Endothelial cell of umbilical vein (primary cell): Measurements from ENCODE around the gene MTG2. TPM values are rescaled to one million over a fixed set of nuclear protein-coding genes. Genes with fewer than 3 reads are reported as not detected.

Experiments
- BruUV-seq: library from RNA; stranded (reverse); fragments of 400-500 nt; replicated peaks from 2 replicates; lab custom pipeline; 2021; lab: Mats Ljungman, UMichigan
- CTCF ChIA-PET: fragments of 300-600, 350-600 bp; sonication (Branson Sonifier 250); formaldehyde crosslinking; loops from one replicate; lab custom pipeline; 2021; ENCODE audit warnings: antibody characterized with exemption, inconsistent platforms; lab: Charles Lee
- POLR2A ChIA-PET: fragments of 300-600, 350-600 bp; sonication (Branson Sonifier 250); formaldehyde crosslinking; loops from one replicate; lab custom pipeline; 2021; ENCODE audit warnings: antibody characterized with exemption, inconsistent platforms; lab: Charles Lee
- DNase-seq: peaks from one replicate; pipeline ENCODE4 v3.0.0-alpha.2; 2011; ENCODE audit warnings: low read depth, low spot score
- FAIRE-seq: peaks from 2 replicates; lab custom pipeline; 2011; peaks lifted over from hg19 to GRCh38; lab: Jason Lieb, UNC
- H2AFZ ChIP-seq: 2 replicates; pipeline ENCODE4 v1.6.0; 2012; ENCODE audit warnings: low read depth, low read length, control low read depth, inconsistent platforms
- H3K27ac ChIP-seq: 2 replicates; pipeline ENCODE4 v1.5.1; 2011; ENCODE audit warnings: low read depth, mild to moderate bottlenecking, control low read depth, low read length, moderate library complexity; ENCODE audit not compliant: insufficient read depth
- H3K27me3 ChIP-seq, 2 experiments: 2 replicates each; pipeline versions ENCODE4 v1.6.0 to v1.6.1; 2011; ENCODE audit warnings: low read length in 2 of 2, mixed read lengths in 1 of 2; ENCODE audit not compliant: control insufficient read depth in 2 of 2, insufficient read depth in 2 of 2
- H3K36me3 ChIP-seq, 2 experiments: 2 replicates in 1 of 2; 3 replicates in 1 of 2; pipeline ENCODE4 v1.5.1; 2011; ENCODE audit warnings: low read length in 2 of 2, mild to moderate bottlenecking in 1 of 2, moderate library complexity in 1 of 2; ENCODE audit not compliant: control insufficient read depth in 2 of 2, insufficient read depth in 2 of 2; ENCODE audit errors: extremely low read depth in 1 of 2
- H3K4me1 ChIP-seq: 3 replicates; pipeline ENCODE4 v1.5.1; 2011; ENCODE audit warnings: mild to moderate bottlenecking, low read length; ENCODE audit not compliant: control insufficient read depth, insufficient read depth; ENCODE audit errors: extremely low read depth
- H3K4me2 ChIP-seq: 2 replicates; pipeline ENCODE4 v1.6.1; 2011; ENCODE audit warnings: low read length, control low read depth, mixed read lengths; ENCODE audit not compliant: insufficient read depth
- H3K4me3 ChIP-seq, 3 experiments: fragments of 200-600 bp in 1 of 3; sonication (generic), shearing (Covaris generic) in 1 of 3; replicated peaks in 1 of 3; 2 replicates each; pipeline ENCODE4 v1.5.1; 2011 to 2016; ENCODE audit warnings: control low read depth in 3 of 3, low read length in 3 of 3, mild to moderate bottlenecking in 2 of 3, inconsistent platforms in 1 of 3, low read depth in 1 of 3, moderate library complexity in 1 of 3; ENCODE audit not compliant: insufficient read depth in 1 of 3
- H3K79me2 ChIP-seq: 2 replicates; pipeline ENCODE4 v1.6.0; 2012; ENCODE audit warnings: low read length, inconsistent platforms; ENCODE audit not compliant: control insufficient read depth, insufficient read depth
- H3K9ac ChIP-seq: replicated peaks from 2 replicates; pipeline ENCODE3; 2011; ENCODE audit warnings: low read length, control low read depth; ENCODE audit not compliant: insufficient read depth; ENCODE audit errors: extremely low read depth
- H3K9me1 ChIP-seq: replicated peaks from 3 replicates; pipeline ENCODE4 v1.6.0; 2011; ENCODE audit warnings: mild to moderate bottlenecking, low read length; ENCODE audit not compliant: control insufficient read depth, insufficient read depth; ENCODE audit errors: extremely low read depth
- H3K9me3 ChIP-seq: replicated peaks from 2 replicates; pipeline ENCODE4 v1.5.1; 2012; ENCODE audit warnings: low read length, inconsistent platforms; ENCODE audit not compliant: control insufficient read depth, insufficient read depth
- H4K20me1 ChIP-seq: replicated peaks from 2 replicates; pipeline ENCODE3; 2011; ENCODE audit warnings: mild to moderate bottlenecking, low read length; ENCODE audit not compliant: control insufficient read depth, insufficient read depth; ENCODE audit errors: extremely low read depth
- CTCF ChIP-seq, 2 donors: IDR thresholded peaks; 1 replicate in 1 of 2; 2 replicates in 1 of 2; pipeline ENCODE4 v1.5.1; 2011; ENCODE audit warnings: low read length in 2 of 2, mild to moderate bottlenecking in 2 of 2, moderate library complexity in 2 of 2, control low read depth in 1 of 2, inconsistent platforms in 1 of 2, low read depth in 1 of 2; ENCODE audit not compliant: insufficient read depth in 1 of 2; ENCODE audit errors: extremely low read depth in 1 of 2
- EZH2 ChIP-seq: IDR thresholded peaks from 2 replicates; pipeline ENCODE4 v1.6.1; 2012; ENCODE audit warnings: borderline replicate concordance, low read depth, mild to moderate bottlenecking, moderate library complexity, low read length, inconsistent platforms; ENCODE audit not compliant: severe bottlenecking
- FOS ChIP-seq: IDR thresholded peaks from 2 replicates; pipeline ENCODE4 v1.6.1; 2011; ENCODE audit warnings: mild to moderate bottlenecking, low read length, moderate library complexity, borderline replicate concordance; ENCODE audit not compliant: insufficient read depth
- GATA2 ChIP-seq: IDR thresholded peaks from 2 replicates; pipeline ENCODE4 v1.7.0; 2011; ENCODE audit warnings: low read depth, mild to moderate bottlenecking, moderate library complexity, mixed read lengths, low read length; ENCODE audit not compliant: insufficient read length, insufficient read depth
- JUN ChIP-seq: IDR thresholded peaks from 2 replicates; pipeline ENCODE4 v1.6.1; 2011; ENCODE audit warnings: borderline replicate concordance, low read depth; ENCODE audit not compliant: insufficient read length, insufficient read depth
- MAX ChIP-seq: IDR thresholded peaks from 2 replicates; pipeline ENCODE4 v1.6.1; 2011; ENCODE audit not compliant: insufficient read depth, insufficient read length
- MYC ChIP-seq: IDR thresholded peaks from one replicate; pipeline ENCODE4 v1.6.1; 2011; ENCODE audit warnings: mild to moderate bottlenecking, low read depth, low read length
- POLR2A ChIP-seq: IDR thresholded peaks from 2 replicates; pipeline ENCODE4 v1.6.1; 2012; ENCODE audit warnings: low read depth, mild to moderate bottlenecking, control low read depth, low read length
- POLR2AphosphoS5 ChIP-seq: IDR thresholded peaks from 2 replicates; pipeline ENCODE4 v1.6.1; 2012; ENCODE audit warnings: low read depth, mild to moderate bottlenecking, control low read depth, low read length, moderate library complexity; ENCODE audit not compliant: insufficient read depth
- dilution Hi-C: fragments of 300-500 bp; cut with MboI; formaldehyde crosslinking; loops from one replicate; pipeline ENCODE4 v1.15.0; 2019; ENCODE audit warnings: low sequenced_read_pairs; ENCODE audit not compliant: extremely low pct_ligation_motif_present
- intact Hi-C: fragments of 100-400 bp; cut with micrococcal nuclease; formaldehyde crosslinking; loops from one replicate; pipeline ENCODE4 v1.10.0; 2022
- polyA plus RNA-seq, 4 experiments: library from polyadenylated mRNA; depleted of rRNA in 3 of 4; stranded (reverse) in 3 of 4; unstranded in 1 of 4; fragments of >200 nt; gene quantifications; 2 replicates each; pipeline versions ENCODE4 v1.2.1 to v1.2.3, GENCODE V29; 2011 to 2012; ENCODE audit warnings: missing spikeins in 1 of 4
- total RNA-seq: library from RNA; stranded (reverse); gene quantifications from 2 replicates; pipeline ENCODE4 v1.2.3, GENCODE V29; 2021

The MTG2 gene
- total and polyA plus RNA-seq, 2 donors (not counting 3 experiments of a cell fraction or from before 2014, with no cell fraction given), result 19.9 to 31.6 TPM

- Histone ChIP-seq H3K27ac (no peak overlapping the region), H3K79me2 (peaks cover 88% of the 10 kb centered on the region), H2AFZ (no peak overlapping the region), H3K4me3 (no peak overlapping the region), H3K4me2 (no peak overlapping the region), H3K27me3 (no peaks in the 10 kb centered on the region), H3K9me3 (no peaks in the 10 kb centered on the region), H3K36me3 (peaks cover 2 to 6% of the 10 kb centered on the region in 2 experiments), H3K9me1 (no peaks in the 10 kb centered on the region), H3K9ac (no peak overlapping the region), H4K20me1 (peaks cover 1% of the 10 kb centered on the region), H3K4me1 (peaks cover 5% of the 10 kb centered on the region)
- no peak for TF ChIP-seq POLR2AphosphoS5
- TF ChIP-seq MYC, result no peak
- no peak for TF ChIP-seq CTCF (IDR thresholded peaks at IDR 0.05; ENCODE audit: extremely low read depth in 1 of 2, insufficient read depth in 1 of 2, low read depth in 1 of 2, low read length in 2 of 2)
- no peak for TF ChIP-seq FOS
- TF ChIP-seq JUN, result no peak
- TF ChIP-seq EZH2, result no peak
- no peak for TF ChIP-seq MAX
- no peak for TF ChIP-seq POLR2A
- TF ChIP-seq GATA2, result no peak
- no TSS peak for BruUV-seq
- FAIRE-seq (peak; percentile 35), DNase-seq (no peak)
- ChIA-PET POLR2A (interaction anchor here (0.8 kb wide), 1 partner anchor 28 kb away, joined by 3 read pairs; the partner anchor contains the start of gene LSM14B), CTCF (interaction anchor here (0.7 kb wide), 1 partner anchor 138 kb away, joined by 3 read pairs; no protein-coding TSS in a partner anchor)
- intact Hi-C loops (no loop called here), dilution Hi-C loops (no loop called here)
Measured at GRCh38 chr20:62149532-62150309, 33.1 kb upstream of the MTG2 start.
